GM23338 (cell line): Measurements from ENCODE around the gene GABBR1. TPM values are rescaled to one million over a fixed set of nuclear protein-coding genes. Genes with fewer than 3 reads are reported as not detected.

Experiments used
- ATAC-seq: fragments of 200-7000 bp; cut with Tn5 transposase; 3 replicates; pipeline ENCODE4 v1.9.1; 2020
- DNase-seq: peaks from one replicate; pipeline ENCODE4 v3.0.0-alpha.2; 2015; ENCODE audit warnings: low spot score
- H2AFZ ChIP-seq: fragments of 200-600 bp; sonication (generic); 2 replicates; pipeline ENCODE4 v1.8.0; 2016; ENCODE audit warnings: antibody characterized with exemption, mild to moderate bottlenecking, moderate library complexity
- H3F3A ChIP-seq: fragments of 200-600 bp; sonication (generic); replicated peaks from 2 replicates; pipeline ENCODE4 v1.8.0; 2017; ENCODE audit warnings: antibody characterized with exemption, mixed run types, low read depth
- H3K27ac ChIP-seq: fragments of 200-600 bp; sonication (generic); 2 replicates; pipeline ENCODE4 v1.6.1; 2016; ENCODE audit warnings: low read depth
- H3K27me3 ChIP-seq: fragments of 200-600 bp; sonication (generic); 2 replicates; pipeline ENCODE4 v1.8.0; 2016; ENCODE audit warnings: mild to moderate bottlenecking, mixed run types, moderate library complexity; ENCODE audit not compliant: insufficient read depth
- H3K36me3 ChIP-seq: fragments of 200-600 bp; sonication (generic); 2 replicates; pipeline ENCODE4 v1.8.0; 2016; ENCODE audit warnings: mild to moderate bottlenecking; ENCODE audit not compliant: insufficient read depth
- H3K4me1 ChIP-seq: fragments of 200-600 bp; sonication (generic); 2 replicates; pipeline ENCODE4 v1.8.0; 2016; ENCODE audit warnings: mild to moderate bottlenecking, moderate library complexity; ENCODE audit not compliant: insufficient read depth
- H3K4me2 ChIP-seq: fragments of 200-600 bp; sonication (generic); 2 replicates; pipeline ENCODE4 v1.7.1; 2017; ENCODE audit warnings: mixed run types
- H3K4me3 ChIP-seq: fragments of 200-600 bp; sonication (generic); 2 replicates; pipeline ENCODE4 v1.6.1; 2016; ENCODE audit warnings: mixed run types
- H3K79me2 ChIP-seq: fragments of 200-600 bp; sonication (generic); replicated peaks from 2 replicates; pipeline ENCODE4 v1.8.0; 2017; ENCODE audit warnings: mild to moderate bottlenecking; ENCODE audit not compliant: insufficient read depth
- H3K9me2 ChIP-seq: fragments of 200-600 bp; sonication (generic); 2 replicates; pipeline ENCODE4 v1.8.0; 2017; ENCODE audit not compliant: insufficient read depth
- H4K20me1 ChIP-seq: fragments of 200-600 bp; sonication (generic); replicated peaks from 2 replicates; pipeline ENCODE4 v1.8.0; 2017; ENCODE audit warnings: mild to moderate bottlenecking; ENCODE audit not compliant: insufficient read depth
- H3K27ac Mint-ChIP-seq: 2 replicates; pipeline ENCODE4 v1.8.0; 2020; ENCODE audit warnings: inconsistent platforms, mild to moderate bottlenecking, moderate library complexity, mixed read lengths
- H3K27me3 Mint-ChIP-seq: 3 replicates; pipeline ENCODE4 v1.8.0; 2022; ENCODE audit warnings: low read depth, mild to moderate bottlenecking, moderate library complexity, mixed read lengths, inconsistent platforms; ENCODE audit not compliant: insufficient read depth, poor library complexity
- H3K36me3 Mint-ChIP-seq: 3 replicates; pipeline ENCODE4 v1.8.0; 2021; ENCODE audit warnings: low read depth, mild to moderate bottlenecking, inconsistent platforms, moderate library complexity, mixed read lengths
- H3K4me1 Mint-ChIP-seq: 3 replicates; pipeline ENCODE4 v1.8.0; 2020; ENCODE audit warnings: mild to moderate bottlenecking, inconsistent platforms, mixed read lengths
- H3K4me3 Mint-ChIP-seq: 3 replicates; pipeline ENCODE4 v1.8.0; 2021; ENCODE audit warnings: moderate library complexity, mild to moderate bottlenecking, inconsistent platforms, mixed read lengths
- H3K9me3 Mint-ChIP-seq: 3 replicates; pipeline ENCODE4 v1.8.0; 2020; ENCODE audit warnings: moderate library complexity, mild to moderate bottlenecking, inconsistent platforms, mixed read lengths
- CTCF ChIP-seq, 2 experiments: fragments of 200-600 bp in 1 of 2; sonication (generic) in 1 of 2; conservative IDR thresholded peaks; 2 replicates each; pipeline versions ENCODE4 v1.5.1 to v1.6.1; 2016 to 2017; ENCODE audit warnings: antibody characterized with exemption in 2 of 2, low read depth in 2 of 2, mild to moderate bottlenecking in 2 of 2, moderate library complexity in 1 of 2
- EZH2 ChIP-seq: fragments of 200-600 bp; sonication (generic); IDR thresholded peaks from one replicate; pipeline ENCODE4 v1.8.0; 2017; ENCODE audit warnings: antibody characterized with exemption, mild to moderate bottlenecking, low read depth; ENCODE audit not compliant: unreplicated experiment
- EZH2phosphoT487 ChIP-seq: fragments of 200-600 bp; sonication (generic); IDR thresholded peaks from one replicate; pipeline ENCODE4 v1.8.1; 2018; ENCODE audit warnings: antibody characterized with exemption; ENCODE audit not compliant: unreplicated experiment
- POLR2AphosphoS5 ChIP-seq: IDR thresholded peaks from 2 replicates; pipeline ENCODE4 v1.6.1; 2016; ENCODE audit warnings: antibody characterized with exemption, low read depth
- REST ChIP-seq: IDR thresholded peaks from one replicate; pipeline ENCODE4 v1.6.1; 2018; ENCODE audit warnings: antibody characterized with exemption; ENCODE audit not compliant: unreplicated experiment
- STAT1 ChIP-seq: IDR thresholded peaks from one replicate; pipeline ENCODE4 v1.6.1; 2016; ENCODE audit warnings: antibody characterized with exemption; ENCODE audit not compliant: unreplicated experiment
- ZNF114 ChIP-seq: fragments of 250-450 bp; sonication (Bioruptor Pico); IDR thresholded peaks from 2 replicates; pipeline ENCODE4 v1.5.0; 2020; ENCODE audit warnings: mild to moderate bottlenecking, moderate library complexity
- ZNF331 ChIP-seq: fragments of 250-450 bp; sonication (Bioruptor Pico); IDR thresholded peaks from 2 replicates; pipeline ENCODE4 v1.5.0; 2020; ENCODE audit warnings: low read depth, mild to moderate bottlenecking, moderate library complexity
- polyA plus RNA-seq: library from polyadenylated mRNA; unstranded; fragments of >200 nt; fragmentation: Nextera tagmentation; extraction: Ambion mirVana; gene quantifications from 2 replicates; pipeline ENCODE4 v1.2.1, GENCODE V29; 2016
- total RNA-seq: library from RNA; depleted of rRNA; stranded (reverse); fragments of >200 nt; shearing (Covaris generic); gene quantifications from 2 replicates; pipeline ENCODE4 v1.2.3, GENCODE V29; 2014

The GABBR1 gene
- total and polyA plus RNA-seq, 2 experiments from 2014 or later, result 42.8 to 78.9 TPM

GRCh38 chr6:29656157-29656556, 23.2 kb upstream of the GABBR1 start (continued):
- TF ChIP-seq REST (no peak), EZH2 (no peak), EZH2phosphoT487 (no peak), ZNF114 (CRISPR knock-in tag) (no peak), ZNF331 (CRISPR knock-in tag) (no peak)

DNA sequence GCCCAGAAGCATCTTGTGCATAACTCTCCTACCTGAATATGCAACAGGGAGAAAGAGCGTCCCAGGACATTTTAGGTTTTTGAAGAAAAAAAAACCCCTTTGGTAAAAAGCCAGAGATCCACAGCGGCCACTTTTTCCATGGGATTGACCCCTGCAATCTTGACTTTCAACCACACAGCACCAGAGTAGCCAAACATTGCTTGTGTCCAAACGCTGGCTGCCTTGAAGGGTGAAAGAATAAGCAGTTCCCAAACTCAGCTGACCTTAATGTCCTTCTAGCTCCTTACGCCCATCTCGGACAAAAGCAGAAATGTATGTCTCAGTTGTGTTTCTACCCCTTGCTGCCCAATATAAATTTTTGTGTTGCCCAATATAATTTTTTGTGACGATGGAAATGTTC, 22.7 kb upstream of the GABBR1 start:
- DNase-seq (no peak), ATAC-seq (no peak)
- Histone ChIP-seq H3K36me3 (no peaks in the 10 kb centered on the region), H3K9me2 (no peaks in the 10 kb centered on the region), H3F3A (no peaks in the 10 kb centered on the region), H3K4me3 (no peak overlapping the region), H3K4me2 (no peak overlapping the region), H2AFZ (peak overlapping the region; percentile 64; the same call in 1 of the 2 replicates), H3K4me1 (peaks cover 14% of the 10 kb centered on the region), H4K20me1 (no peaks in the 10 kb centered on the region), H3K27ac (no peak overlapping the region), H3K79me2 (no peaks in the 10 kb centered on the region), H3K27me3 (no peaks in the 10 kb centered on the region)
- no peak overlapping the region for H3K27ac Mint-ChIP-seq
- no peaks in the 10 kb centered on the region for H3K36me3 Mint-ChIP-seq
- H3K9me3 Mint-ChIP-seq, result no peaks in the 10 kb centered on the region
- H3K4me3 Mint-ChIP-seq, result no peak overlapping the region
- peaks cover 29% of the 10 kb centered on the region for H3K4me1 Mint-ChIP-seq
- no peaks in the 10 kb centered on the region for H3K27me3 Mint-ChIP-seq
- no peak for TF ChIP-seq ZNF114 (CRISPR knock-in tag)
- no peak for TF ChIP-seq STAT1
- TF ChIP-seq POLR2AphosphoS5, result no peak
- no peak for TF ChIP-seq EZH2

GRCh38 chr6:29653452-29654038, 20.6 kb upstream of the GABBR1 start:
- DNase-seq, result peak; percentile 94
- ATAC-seq, result peak; percentile 4; the same call in 1 of the 3 replicates

More at GRCh38 chr6:29653452-29654038, 20.6 kb upstream of the GABBR1 start:
- Mint-ChIP-seq H3K9me3 (no peaks in the 10 kb centered on the region; the same call in 2 of the 3 replicates), H3K4me3 (no peak overlapping the region), H3K27ac (no peak overlapping the region), H3K4me1 (peaks cover 38% of the 10 kb centered on the region), H3K27me3 (peaks cover 2% of the 10 kb centered on the region), H3K36me3 (no peaks in the 10 kb centered on the region)
- Histone ChIP-seq H4K20me1 (no peaks in the 10 kb centered on the region), H3K4me2 (no peak overlapping the region), H3F3A (no peaks in the 10 kb centered on the region), H3K79me2 (no peaks in the 10 kb centered on the region), H3K27ac (no peak overlapping the region), H3K4me3 (no peak overlapping the region), H3K36me3 (no peaks in the 10 kb centered on the region), H3K4me1 (peaks cover 24% of the 10 kb centered on the region), H3K9me2 (no peaks in the 10 kb centered on the region), H3K27me3 (no peaks in the 10 kb centered on the region), H2AFZ (no peak overlapping the region)
- TF ChIP-seq REST (no peak), CTCF (conservative IDR thresholded peaks at IDR 0.05; ENCODE audit: low read depth in 2 of 2) (peak; percentile 81 to 84)
